ENCODE measurements around the gene NFYA. TPM values are rescaled to one million over a fixed set of nuclear protein-coding genes. Genes with fewer than 3 reads are reported as not detected.

NFYA gene
- total RNA-seq, 1 donor from 2014 or later = 33.3 TPM

DNA sequence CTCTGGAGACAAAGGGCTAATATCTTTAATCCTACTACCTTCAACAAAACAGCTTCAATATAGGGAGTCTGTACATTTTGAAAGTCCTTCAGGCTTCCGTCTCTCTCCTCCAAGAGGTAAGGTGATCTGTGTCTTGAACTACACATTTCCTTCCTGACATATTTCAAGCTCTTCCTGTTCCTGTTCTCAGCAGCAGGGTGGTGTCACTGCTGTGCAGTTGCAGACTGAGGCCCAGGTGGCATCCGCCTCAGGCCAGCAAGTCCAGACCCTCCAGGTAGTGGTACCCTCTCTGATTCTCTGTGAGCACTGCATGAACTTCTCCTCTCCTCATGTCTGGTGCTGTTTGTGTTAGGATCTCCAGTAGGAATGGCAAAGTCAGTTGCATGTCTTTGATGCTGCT lies 7.8 kb downstream of the NFYA start:
- Histone ChIP-seq H3K27me3 (ENCODE audit: control insufficient read depth, insufficient read depth, low read length) (no peaks in the 10 kb centered on the region), H3K4me3 (ENCODE audit: low read depth, low read length) (no peak overlapping the region), H3K36me3 (ENCODE audit: control insufficient read depth, insufficient read depth, low read length) (peaks cover 2% of the 10 kb centered on the region)
- TF ChIP-seq, protein P1, sequence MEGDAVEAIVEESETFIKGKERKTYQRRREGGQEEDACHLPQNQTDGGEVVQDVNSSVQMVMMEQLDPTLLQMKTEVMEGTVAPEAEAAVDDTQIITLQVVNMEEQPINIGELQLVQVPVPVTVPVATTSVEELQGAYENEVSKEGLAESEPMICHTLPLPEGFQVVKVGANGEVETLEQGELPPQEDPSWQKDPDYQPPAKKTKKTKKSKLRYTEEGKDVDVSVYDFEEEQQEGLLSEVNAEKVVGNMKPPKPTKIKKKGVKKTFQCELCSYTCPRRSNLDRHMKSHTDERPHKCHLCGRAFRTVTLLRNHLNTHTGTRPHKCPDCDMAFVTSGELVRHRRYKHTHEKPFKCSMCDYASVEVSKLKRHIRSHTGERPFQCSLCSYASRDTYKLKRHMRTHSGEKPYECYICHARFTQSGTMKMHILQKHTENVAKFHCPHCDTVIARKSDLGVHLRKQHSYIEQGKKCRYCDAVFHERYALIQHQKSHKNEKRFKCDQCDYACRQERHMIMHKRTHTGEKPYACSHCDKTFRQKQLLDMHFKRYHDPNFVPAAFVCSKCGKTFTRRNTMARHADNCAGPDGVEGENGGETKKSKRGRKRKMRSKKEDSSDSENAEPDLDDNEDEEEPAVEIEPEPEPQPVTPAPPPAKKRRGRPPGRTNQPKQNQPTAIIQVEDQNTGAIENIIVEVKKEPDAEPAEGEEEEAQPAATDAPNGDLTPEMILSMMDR (IDR thresholded peaks at IDR 0.05; ENCODE audit: insufficient read depth, low read length, poor library complexity, severe bottlenecking) = no peak
- DNase-seq (ENCODE audit: low read depth) = no peak

DNA sequence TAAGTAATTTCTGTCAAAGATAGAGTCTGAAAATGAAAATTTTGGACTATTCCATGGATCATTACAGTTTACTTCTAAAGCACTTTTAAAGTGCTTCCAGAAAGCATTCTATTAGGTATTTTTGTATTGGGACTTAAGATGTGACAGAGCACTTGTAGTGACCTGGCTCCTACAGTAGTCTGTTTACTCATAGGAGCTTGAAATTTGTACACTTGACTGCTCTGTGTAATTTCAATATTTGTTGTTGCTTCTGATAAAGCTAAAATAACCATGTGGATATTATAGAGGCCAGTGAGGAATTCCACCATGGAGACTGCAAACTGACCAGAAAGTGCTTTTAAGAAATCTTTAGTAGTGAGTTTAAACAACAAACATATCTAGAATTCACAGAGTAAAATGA lies 10.3 kb downstream of the NFYA start:
- DNase-seq (ENCODE audit: low read depth) = no peak
- no peaks in the 10 kb centered on the region for H3K27me3 ChIP-seq (ENCODE audit: control insufficient read depth, insufficient read depth, low read length)
- H3K36me3 ChIP-seq (ENCODE audit: control insufficient read depth, insufficient read depth, low read length) = peaks cover 2% of the 10 kb centered on the region
- no peak overlapping the region for H3K4me3 ChIP-seq (ENCODE audit: low read depth, low read length)
- TF ChIP-seq, protein P1 (IDR thresholded peaks at IDR 0.05; ENCODE audit: insufficient read depth, low read length, poor library complexity, severe bottlenecking) = no peak

DNA sequence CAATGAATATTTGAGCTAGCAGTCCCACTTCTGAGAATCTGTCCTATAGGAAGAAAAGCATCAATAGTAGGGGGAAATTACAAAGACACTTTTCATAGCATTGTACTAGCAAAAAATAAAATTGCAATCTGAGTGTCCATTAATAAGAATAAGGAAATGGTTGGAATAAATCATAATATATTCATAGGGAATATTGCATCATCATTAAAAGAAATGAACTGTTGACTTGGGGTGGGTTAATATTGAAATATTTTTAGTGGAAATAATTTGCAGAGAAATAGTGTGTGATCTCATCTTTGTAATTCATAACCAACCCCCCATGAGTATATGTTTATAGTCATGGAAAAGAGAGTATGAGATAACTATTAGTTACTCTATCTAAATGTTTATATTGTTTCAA lies 12.4 kb downstream of the NFYA start:
- H3K36me3 ChIP-seq (ENCODE audit: control insufficient read depth, insufficient read depth, low read length) = peaks cover 2% of the 10 kb centered on the region
- TF ChIP-seq, protein P1 (IDR thresholded peaks at IDR 0.05; ENCODE audit: insufficient read depth, low read length, poor library complexity, severe bottlenecking) = no peak

DNA sequence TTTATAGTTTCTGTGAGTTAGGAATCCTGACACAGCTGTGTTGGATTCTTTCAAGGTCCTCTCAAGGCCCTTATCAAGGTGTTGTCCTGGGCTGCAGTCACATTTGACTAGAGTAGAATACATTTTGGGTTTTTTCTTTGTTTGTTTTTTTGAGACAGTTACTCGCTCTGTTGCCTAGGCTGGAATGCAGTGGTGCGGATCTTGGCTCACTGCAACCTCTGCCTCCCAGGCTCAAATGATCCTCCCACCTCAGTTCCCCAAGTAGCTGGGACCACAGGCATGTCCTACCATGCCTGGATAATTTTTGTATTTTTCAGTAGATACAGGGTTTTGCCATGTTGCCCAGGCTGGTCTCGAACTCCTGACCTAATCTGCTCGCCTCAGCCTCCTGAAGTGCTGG lies 15.7 kb downstream of the NFYA start:
- no peak overlapping the region for H3K4me3 ChIP-seq (ENCODE audit: low read depth, low read length)
- no peak for DNase-seq (ENCODE audit: low read depth)
- no peaks in the 10 kb centered on the region for H3K36me3 ChIP-seq (ENCODE audit: control insufficient read depth, insufficient read depth, low read length)
- H3K27me3 ChIP-seq (ENCODE audit: control insufficient read depth, insufficient read depth, low read length) = no peaks in the 10 kb centered on the region
- TF ChIP-seq, protein P1 (IDR thresholded peaks at IDR 0.05; ENCODE audit: insufficient read depth, low read length, poor library complexity, severe bottlenecking) = no peak

More for the DNA sequence above, 12.4 kb downstream of the NFYA start:
- no peak overlapping the region for H3K4me3 ChIP-seq (ENCODE audit: low read depth, low read length)
- DNase-seq (ENCODE audit: low read depth) = no peak
- H3K27me3 ChIP-seq (ENCODE audit: control insufficient read depth, insufficient read depth, low read length) = no peaks in the 10 kb centered on the region

DNA sequence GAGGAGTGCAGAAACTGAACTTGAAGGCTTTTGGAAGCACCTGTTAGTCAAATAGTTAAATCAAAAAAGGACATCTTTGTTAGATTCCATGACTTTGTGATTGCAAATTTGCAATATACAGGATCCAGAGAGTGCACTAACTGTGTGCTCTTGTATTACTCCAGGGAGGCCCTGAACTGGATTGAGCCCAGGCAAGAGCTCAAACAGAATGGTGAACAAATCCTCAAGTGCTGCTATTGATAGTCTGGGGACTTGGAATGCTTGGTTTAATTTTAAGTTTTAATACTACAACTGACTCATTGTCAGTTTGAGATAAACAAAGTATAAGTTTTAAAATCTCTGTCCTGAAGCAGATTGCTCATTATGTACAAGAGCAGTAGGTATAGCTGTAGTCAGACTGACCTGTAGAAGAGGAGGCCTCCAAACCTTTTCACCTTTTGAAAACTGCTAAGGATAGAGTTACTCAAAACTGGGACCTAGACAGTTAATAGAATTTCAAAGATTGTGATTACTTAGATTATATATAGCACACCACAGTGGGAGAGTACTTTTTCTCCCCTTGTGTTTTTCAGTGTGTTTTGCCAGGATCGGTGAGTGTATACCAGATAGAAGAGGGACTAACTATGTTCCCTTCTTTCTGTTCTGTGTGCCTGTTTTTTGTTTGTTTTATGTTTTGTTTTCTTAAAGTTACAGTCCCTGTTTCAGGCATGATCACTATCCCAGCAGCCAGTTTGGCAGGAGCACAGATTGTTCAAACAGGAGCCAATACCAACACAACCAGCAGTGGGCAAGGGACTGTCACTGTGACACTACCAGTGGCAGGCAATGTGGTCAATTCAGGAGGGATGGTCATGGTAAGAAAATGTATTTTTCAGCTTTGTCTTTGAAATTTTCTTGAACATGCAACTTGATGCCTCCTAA lies 18.3 kb downstream of the NFYA start:
- Histone ChIP-seq H3K4me3 (ENCODE audit: low read depth, low read length) (no peak overlapping the region), H3K36me3 (ENCODE audit: control insufficient read depth, insufficient read depth, low read length) (no peaks in the 10 kb centered on the region), H3K27me3 (ENCODE audit: control insufficient read depth, insufficient read depth, low read length) (no peaks in the 10 kb centered on the region)
- no peak for DNase-seq (ENCODE audit: low read depth)
- TF ChIP-seq, protein P1 (IDR thresholded peaks at IDR 0.05; ENCODE audit: insufficient read depth, low read length, poor library complexity, severe bottlenecking) = no peak
